H1 (cell line): ENCODE results near the gene FOLR3.

Experiments used
- EP300 ChIP-seq, 2 experiments: IDR thresholded peaks; 1 replicate in 1 of 2; 2 replicates in 1 of 2; pipeline ENCODE4 v1.6.1; 2011 to 2012; ENCODE audit warnings: low read depth in 2 of 2, low read length in 2 of 2, mild to moderate bottlenecking in 2 of 2, borderline replicate concordance in 1 of 2, inconsistent platforms in 1 of 2, moderate library complexity in 1 of 2
- EZH2 ChIP-seq: fragments of 200-600 bp; sonication (generic); IDR thresholded peaks from 2 replicates; pipeline ENCODE4 v1.7.1; 2012; ENCODE audit warnings: low read depth, mild to moderate bottlenecking, moderate library complexity, low read length, inconsistent platforms; ENCODE audit not compliant: severe bottlenecking
- HDAC2 ChIP-seq, 2 experiments: fragments of 300-600 bp in 1 of 2; sonication (generic) in 1 of 2; IDR thresholded peaks; 2 replicates each; pipeline ENCODE4 v1.6.1; 2011 to 2012; ENCODE audit warnings: low read depth in 2 of 2, low read length in 2 of 2, mild to moderate bottlenecking in 2 of 2, moderate library complexity in 2 of 2, borderline replicate concordance in 1 of 2, inconsistent platforms in 1 of 2
- JUND ChIP-seq: IDR thresholded peaks from 2 replicates; pipeline ENCODE4 v1.6.1; 2011; ENCODE audit warnings: mild to moderate bottlenecking, improper control_type of control experiment, low read length
- POLR2A ChIP-seq, 2 experiments: IDR thresholded peaks; 1 replicate in 1 of 2; 2 replicates in 1 of 2; pipeline ENCODE4 v1.6.1; 2011; ENCODE audit warnings: low read depth in 2 of 2, low read length in 2 of 2, mild to moderate bottlenecking in 2 of 2; ENCODE audit errors: control extremely low read depth in 1 of 2
- POLR2AphosphoS5 ChIP-seq: IDR thresholded peaks from 2 replicates; pipeline ENCODE4 v1.6.1; 2011; ENCODE audit warnings: low read depth, low read length
- RFX5 ChIP-seq: IDR thresholded peaks from 2 replicates; pipeline ENCODE4 v1.6.1; 2011; ENCODE audit warnings: low read depth, low read length, improper control_type of control experiment, borderline replicate concordance
- TCF12 ChIP-seq: IDR thresholded peaks from 2 replicates; pipeline ENCODE4 v1.6.1; 2011; ENCODE audit warnings: low read depth, mild to moderate bottlenecking, low read length
- ZNF274 ChIP-seq: IDR thresholded peaks from 2 replicates; pipeline ENCODE4 v1.7.0; 2012; ENCODE audit warnings: low read length, borderline replicate concordance; ENCODE audit errors: extremely low read depth
- TF ChIP-seq, protein P1 (sequence below): IDR thresholded peaks from 2 replicates; pipeline ENCODE4 v1.6.1; 2012; ENCODE audit warnings: inconsistent platforms
- TF ChIP-seq, protein P2 (sequence below), 3 experiments: IDR thresholded peaks; 1 replicate in 2 of 3; 2 replicates in 1 of 3; pipeline versions ENCODE4 v1.5.1 to v1.6.1; 2011; ENCODE audit warnings: low read length in 3 of 3, mild to moderate bottlenecking in 3 of 3, inconsistent platforms in 2 of 3, low read depth in 1 of 3, moderate library complexity in 1 of 3; ENCODE audit not compliant: insufficient read depth in 1 of 3; ENCODE audit errors: control extremely low read depth in 1 of 3
- TF ChIP-seq, protein P3 (sequence below): IDR thresholded peaks from 2 replicates; pipeline ENCODE4 v1.6.1; 2012; ENCODE audit warnings: inconsistent platforms

DNA sequence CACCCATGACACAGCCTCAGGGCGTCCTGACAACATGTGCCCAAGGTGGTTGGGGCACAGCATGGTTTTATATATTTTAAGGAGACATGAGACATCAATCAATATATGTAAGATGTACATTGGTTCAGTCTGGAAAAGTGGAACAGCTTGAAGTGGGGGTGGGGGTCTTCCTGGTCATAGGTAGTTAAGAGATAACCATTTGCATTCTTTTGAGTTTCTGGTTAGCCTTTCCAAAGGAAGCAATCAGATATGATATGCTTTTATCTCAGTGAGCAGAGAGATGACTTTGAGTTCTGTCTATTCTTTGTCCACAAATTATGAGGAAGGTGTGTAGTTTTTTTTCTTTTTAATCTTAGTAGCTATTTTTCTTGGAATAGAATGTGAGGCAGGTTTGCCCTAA, 12.9 kb upstream of the FOLR3 start:
- no peak for TF ChIP-seq POLR2AphosphoS5
- no peak for TF ChIP-seq TCF12
- TF ChIP-seq JUND: no peak
- TF ChIP-seq, protein P1, sequence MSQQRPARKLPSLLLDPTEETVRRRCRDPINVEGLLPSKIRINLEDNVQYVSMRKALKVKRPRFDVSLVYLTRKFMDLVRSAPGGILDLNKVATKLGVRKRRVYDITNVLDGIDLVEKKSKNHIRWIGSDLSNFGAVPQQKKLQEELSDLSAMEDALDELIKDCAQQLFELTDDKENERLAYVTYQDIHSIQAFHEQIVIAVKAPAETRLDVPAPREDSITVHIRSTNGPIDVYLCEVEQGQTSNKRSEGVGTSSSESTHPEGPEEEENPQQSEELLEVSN: no peak
- TF ChIP-seq, protein P2, sequence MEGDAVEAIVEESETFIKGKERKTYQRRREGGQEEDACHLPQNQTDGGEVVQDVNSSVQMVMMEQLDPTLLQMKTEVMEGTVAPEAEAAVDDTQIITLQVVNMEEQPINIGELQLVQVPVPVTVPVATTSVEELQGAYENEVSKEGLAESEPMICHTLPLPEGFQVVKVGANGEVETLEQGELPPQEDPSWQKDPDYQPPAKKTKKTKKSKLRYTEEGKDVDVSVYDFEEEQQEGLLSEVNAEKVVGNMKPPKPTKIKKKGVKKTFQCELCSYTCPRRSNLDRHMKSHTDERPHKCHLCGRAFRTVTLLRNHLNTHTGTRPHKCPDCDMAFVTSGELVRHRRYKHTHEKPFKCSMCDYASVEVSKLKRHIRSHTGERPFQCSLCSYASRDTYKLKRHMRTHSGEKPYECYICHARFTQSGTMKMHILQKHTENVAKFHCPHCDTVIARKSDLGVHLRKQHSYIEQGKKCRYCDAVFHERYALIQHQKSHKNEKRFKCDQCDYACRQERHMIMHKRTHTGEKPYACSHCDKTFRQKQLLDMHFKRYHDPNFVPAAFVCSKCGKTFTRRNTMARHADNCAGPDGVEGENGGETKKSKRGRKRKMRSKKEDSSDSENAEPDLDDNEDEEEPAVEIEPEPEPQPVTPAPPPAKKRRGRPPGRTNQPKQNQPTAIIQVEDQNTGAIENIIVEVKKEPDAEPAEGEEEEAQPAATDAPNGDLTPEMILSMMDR (IDR thresholded peaks at IDR 0.05; ENCODE audit: control extremely low read depth in 1 of 3, insufficient read depth in 1 of 3, low read depth in 1 of 3, low read length in 3 of 3): no peak
- no peak for TF ChIP-seq POLR2A (IDR thresholded peaks at IDR 0.05; ENCODE audit: control extremely low read depth in 1 of 2, low read depth in 2 of 2, low read length in 2 of 2)
- no peak for TF ChIP-seq EZH2
- TF ChIP-seq HDAC2 (IDR thresholded peaks at IDR 0.05; ENCODE audit: borderline replicate concordance in 1 of 2, low read depth in 2 of 2, low read length in 2 of 2): no peak
- no peak for TF ChIP-seq RFX5
- no peak for TF ChIP-seq EP300 (IDR thresholded peaks at IDR 0.05; ENCODE audit: borderline replicate concordance in 1 of 2, low read depth in 2 of 2, low read length in 2 of 2)
- no peak for TF ChIP-seq ZNF274
- TF ChIP-seq, protein P3, sequence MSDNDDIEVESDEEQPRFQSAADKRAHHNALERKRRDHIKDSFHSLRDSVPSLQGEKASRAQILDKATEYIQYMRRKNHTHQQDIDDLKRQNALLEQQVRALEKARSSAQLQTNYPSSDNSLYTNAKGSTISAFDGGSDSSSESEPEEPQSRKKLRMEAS: no peak
